Upper lobe of left lung (tissue), 6 donors: ENCODE results near the gene IL4R. TPM values are rescaled to one million over a fixed set of nuclear protein-coding genes. Genes with fewer than 3 reads are reported as not detected.
"Not testable (repeated sequence)": the region's sequence is repeated elsewhere in the genome, so short reads cannot be mapped to it uniquely, and the experiment has no call there.

Experiments used
- ATAC-seq, 2 donors: fragments of 200-7000 bp; cut with Tn5 transposase; one replicate each; pipeline ENCODE4 v1.9.1; 2022; ENCODE audit warnings: mild to moderate bottlenecking in 2 of 2, moderate library complexity in 2 of 2; ENCODE audit not compliant: low FRiP score in 2 of 2
- DNase-seq, 2 donors: peaks; one replicate each; pipeline ENCODE4 v3.0.0-alpha.2; 2019 to 2020
- H3K27ac ChIP-seq, 4 donors: fragments of 200-600 bp; sonication (generic); one replicate each; pipeline ENCODE4 v1.5.1; 2016 to 2019
- H3K27me3 ChIP-seq, 4 donors: fragments of 200-600 bp; sonication (generic); one replicate each; pipeline ENCODE4 v1.5.1; 2017 to 2019
- H3K36me3 ChIP-seq, 4 donors: fragments of 200-600 bp; sonication (generic); one replicate each; pipeline ENCODE4 v1.5.1; 2016 to 2019
- H3K4me1 ChIP-seq, 4 donors: fragments of 200-600 bp; sonication (generic); one replicate each; pipeline ENCODE4 v1.5.1; 2018 to 2019
- H3K4me3 ChIP-seq, 4 donors: fragments of 200-600 bp; sonication (generic); one replicate each; pipeline ENCODE4 v1.5.1; 2017 to 2019; ENCODE audit warnings: mild to moderate bottlenecking in 2 of 4, moderate library complexity in 1 of 4
- H3K9me3 ChIP-seq, 4 donors: fragments of 200-600 bp; sonication (generic); one replicate each; pipeline ENCODE4 v1.5.1; 2018 to 2019
- EP300 ChIP-seq, 4 donors: sonication (generic); formaldehyde crosslinking; IDR thresholded peaks; one replicate each; pipeline ENCODE4 v1.5.1; 2017; ENCODE audit warnings: antibody characterized with exemption in 4 of 4, control low read depth in 2 of 4
- POLR2A ChIP-seq, 4 donors: fragments of 450-650 bp; IDR thresholded peaks; one replicate each; pipeline ENCODE4 v1.5.1; 2016 to 2017; ENCODE audit warnings: antibody characterized with exemption in 4 of 4, mild to moderate bottlenecking in 2 of 4
- POLR2AphosphoS5 ChIP-seq, 2 donors: sonication (generic); formaldehyde crosslinking; IDR thresholded peaks; one replicate each; pipeline ENCODE4 v1.5.1; 2017; ENCODE audit warnings: antibody characterized with exemption in 2 of 2
- WGBS, 2 donors: methylation state at CpG; one replicate each; pipeline ENCODE4 v1.1.5; 2017 to 2018; 5-methylcytosine and 5-hydroxymethylcytosine counted together
- total RNA-seq, 6 donors: library from RNA; depleted of rRNA in 4 of 6; stranded (reverse); fragments of >200 nt in 4 of 6; gene quantifications; one replicate each; pipeline versions ENCODE4 v1.1.0 to v1.2.1, GENCODE V29; 2016 to 2021
- TF ChIP-seq, protein P1 (sequence below), 6 experiments: fragments of 450-650 bp in 4 of 6; fragments of 200-600 bp in 2 of 6; sonication (generic) in 2 of 6; IDR thresholded peaks; one replicate each; pipeline ENCODE4 v1.5.1; 2016 to 2019; ENCODE audit warnings: antibody characterized with exemption in 6 of 6
- donor health status: DM: no; HTN: no; CAD: no; lungs with moderate emphysema.
- donor health status: DM: no; HTN: yes; CAD: no; lungs with severe emphysema.

IL4R gene
- total RNA-seq, 6 donors from 2014 or later: 87.0 to 202 (median 153) TPM

DNA sequence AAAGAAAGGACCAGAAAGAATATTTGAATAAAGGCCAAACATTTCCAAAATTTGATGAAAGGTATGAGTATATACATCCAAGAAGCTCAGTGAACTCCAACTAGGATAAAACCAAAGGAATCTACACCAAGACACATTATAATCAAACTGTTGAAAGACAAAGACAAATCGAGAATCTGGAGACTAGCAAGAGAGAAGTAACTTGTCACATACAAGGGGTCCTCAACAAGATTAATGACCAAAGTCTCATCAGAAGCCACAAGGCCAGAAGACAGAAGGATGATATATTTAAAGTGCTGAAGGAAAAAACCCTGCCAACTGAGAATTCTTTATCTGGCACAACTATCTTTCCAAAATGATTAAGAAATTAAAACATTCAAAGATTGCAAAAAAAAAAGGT, 78.9 kb downstream of the IL4R start:
- Histone ChIP-seq H3K4me1 (no peaks in the 10 kb centered on the region), H3K9me3 (peaks cover 3 to 11% (median 8%) of the 10 kb centered on the region in 4 donors), H3K27ac (no peak overlapping the region), H3K4me3 (no peak overlapping the region), H3K27me3 (no peaks in the 10 kb centered on the region), H3K36me3 (no peaks in the 10 kb centered on the region)
- 69 to 89% methylated on average over 1 of the region's 1 CpG for WGBS, 2 donors
- ATAC-seq: no peak
- DNase-seq: no peak
- TF ChIP-seq EP300 (IDR thresholded peaks at IDR 0.05): no peak
- TF ChIP-seq POLR2AphosphoS5 (IDR thresholded peaks at IDR 0.05): no peak
- TF ChIP-seq, protein P1, sequence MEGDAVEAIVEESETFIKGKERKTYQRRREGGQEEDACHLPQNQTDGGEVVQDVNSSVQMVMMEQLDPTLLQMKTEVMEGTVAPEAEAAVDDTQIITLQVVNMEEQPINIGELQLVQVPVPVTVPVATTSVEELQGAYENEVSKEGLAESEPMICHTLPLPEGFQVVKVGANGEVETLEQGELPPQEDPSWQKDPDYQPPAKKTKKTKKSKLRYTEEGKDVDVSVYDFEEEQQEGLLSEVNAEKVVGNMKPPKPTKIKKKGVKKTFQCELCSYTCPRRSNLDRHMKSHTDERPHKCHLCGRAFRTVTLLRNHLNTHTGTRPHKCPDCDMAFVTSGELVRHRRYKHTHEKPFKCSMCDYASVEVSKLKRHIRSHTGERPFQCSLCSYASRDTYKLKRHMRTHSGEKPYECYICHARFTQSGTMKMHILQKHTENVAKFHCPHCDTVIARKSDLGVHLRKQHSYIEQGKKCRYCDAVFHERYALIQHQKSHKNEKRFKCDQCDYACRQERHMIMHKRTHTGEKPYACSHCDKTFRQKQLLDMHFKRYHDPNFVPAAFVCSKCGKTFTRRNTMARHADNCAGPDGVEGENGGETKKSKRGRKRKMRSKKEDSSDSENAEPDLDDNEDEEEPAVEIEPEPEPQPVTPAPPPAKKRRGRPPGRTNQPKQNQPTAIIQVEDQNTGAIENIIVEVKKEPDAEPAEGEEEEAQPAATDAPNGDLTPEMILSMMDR (IDR thresholded peaks at IDR 0.05): no peak
- TF ChIP-seq POLR2A (IDR thresholded peaks at IDR 0.05): no peak

DNA sequence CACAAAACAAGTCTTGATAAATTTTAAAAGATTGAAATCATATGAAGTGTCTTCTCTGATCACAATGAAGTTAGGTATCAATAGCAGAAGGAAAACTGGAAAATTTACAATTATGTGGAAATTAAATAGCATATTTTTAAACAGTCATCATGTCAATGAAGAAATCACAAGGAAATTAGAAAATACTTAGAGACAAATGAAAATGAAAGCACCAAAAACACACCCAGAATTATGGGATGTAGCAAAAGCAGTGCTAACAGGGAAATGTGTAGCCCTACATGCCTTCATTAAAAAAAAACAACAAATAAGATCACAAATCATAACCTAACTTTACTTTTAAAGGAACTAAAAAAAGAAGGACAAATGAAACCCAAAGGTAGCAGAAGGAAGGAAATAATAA, 80.7 kb downstream of the IL4R start:
- no peak for TF ChIP-seq EP300 (IDR thresholded peaks at IDR 0.05)
- TF ChIP-seq POLR2A (IDR thresholded peaks at IDR 0.05): no peak
- TF ChIP-seq, protein P1 (IDR thresholded peaks at IDR 0.05): no peak
- no peak for TF ChIP-seq POLR2AphosphoS5 (IDR thresholded peaks at IDR 0.05)
- H3K4me1 ChIP-seq: peaks cover 0 to 3% (median 0%) of the 10 kb centered on the region in 4 donors
- DNase-seq: no peak

DNA sequence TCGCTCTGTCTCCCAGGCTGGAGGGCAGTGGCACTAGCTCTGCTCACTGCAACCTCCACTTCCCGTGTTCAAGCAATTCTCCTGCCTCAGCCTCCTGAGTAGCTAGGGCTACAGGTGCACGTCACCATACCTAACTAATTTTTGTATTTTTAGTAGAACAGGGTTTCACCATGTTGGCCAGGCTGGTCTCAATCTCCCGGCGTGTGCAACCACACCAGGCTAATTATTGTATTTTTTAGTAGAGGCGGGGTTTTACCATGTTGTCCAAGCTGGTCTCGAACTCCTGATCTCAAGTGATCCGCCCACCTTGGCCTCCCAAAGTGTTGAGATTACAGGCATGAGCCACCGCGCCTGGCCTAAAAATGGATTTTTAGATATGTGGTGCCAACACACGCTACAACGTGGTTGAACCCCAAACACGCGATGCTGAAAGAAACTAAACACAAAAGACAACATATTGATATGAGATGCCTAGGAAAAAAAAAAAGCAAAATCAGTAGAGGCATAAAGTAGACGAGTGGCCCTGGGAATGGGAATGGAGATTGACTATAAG, 84.6 kb downstream of the IL4R start:
- DNase-seq, H3K4me3 ChIP-seq, H3K27me3 ChIP-seq, H3K9me3 ChIP-seq, H3K27ac ChIP-seq, ATAC-seq, H3K36me3 ChIP-seq: not testable (repeated sequence)
- H3K4me1 ChIP-seq: peaks cover 19 to 26% (median 23%) of the 10 kb centered on the region in 4 donors
- WGBS, 2 donors: 85% methylated on average over 15 of the region's 15 CpGs

More for the DNA sequence above, 80.7 kb downstream of the IL4R start:
- Histone ChIP-seq H3K27me3 (no peaks in the 10 kb centered on the region), H3K36me3 (no peaks in the 10 kb centered on the region), H3K4me3 (no peak overlapping the region), H3K27ac (no peak overlapping the region), H3K9me3 (peaks cover 3 to 11% (median 8%) of the 10 kb centered on the region in 4 donors)
- ATAC-seq: no peak

DNA sequence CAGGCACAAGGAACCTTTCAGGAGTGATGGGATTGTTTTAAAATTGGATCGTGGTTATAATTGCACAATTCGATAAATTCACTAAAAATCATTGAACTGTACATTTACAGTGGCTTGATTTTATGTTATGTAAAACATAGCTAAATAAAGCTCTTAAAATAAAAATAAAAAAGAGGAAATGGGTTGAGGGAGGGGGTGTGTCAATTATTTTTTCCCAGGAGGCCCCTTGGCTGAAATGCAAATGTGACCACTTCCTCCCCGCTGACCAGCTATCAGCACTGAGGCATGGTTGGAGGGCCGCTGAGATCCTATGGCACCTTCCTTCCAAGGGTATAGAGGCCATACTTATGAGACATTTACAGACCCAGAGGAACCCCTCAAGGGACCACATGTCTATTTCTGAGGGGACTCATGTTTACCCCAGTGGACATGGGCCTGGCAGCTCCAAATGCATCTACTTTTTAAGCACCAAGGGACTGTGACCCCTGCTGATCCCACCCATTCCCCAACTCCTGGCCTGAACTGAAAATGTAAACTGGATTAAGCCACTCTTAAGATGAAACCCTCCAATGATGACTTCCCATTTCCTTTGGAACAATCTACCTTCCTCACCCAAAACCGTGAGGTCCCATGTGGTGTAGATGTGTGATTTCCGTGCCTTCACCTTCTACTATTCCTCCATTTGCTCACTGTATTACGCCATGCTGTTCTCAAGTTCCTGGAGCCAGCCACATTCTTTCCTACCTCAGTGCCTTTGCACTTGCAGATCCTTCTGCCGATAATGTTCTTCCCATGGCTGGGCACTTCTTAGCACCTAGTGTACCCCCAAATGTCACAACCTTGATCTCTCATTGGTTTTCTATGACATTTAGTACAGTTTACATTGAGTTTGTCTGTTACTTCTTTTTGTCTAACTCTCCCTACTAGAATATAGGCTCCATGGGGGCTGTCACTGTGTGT, 85.4 kb downstream of the IL4R start:
- DNase-seq: no peak
- 74 to 79% methylated on average over 8 of the region's 8 CpGs for WGBS, 2 donors

DNA sequence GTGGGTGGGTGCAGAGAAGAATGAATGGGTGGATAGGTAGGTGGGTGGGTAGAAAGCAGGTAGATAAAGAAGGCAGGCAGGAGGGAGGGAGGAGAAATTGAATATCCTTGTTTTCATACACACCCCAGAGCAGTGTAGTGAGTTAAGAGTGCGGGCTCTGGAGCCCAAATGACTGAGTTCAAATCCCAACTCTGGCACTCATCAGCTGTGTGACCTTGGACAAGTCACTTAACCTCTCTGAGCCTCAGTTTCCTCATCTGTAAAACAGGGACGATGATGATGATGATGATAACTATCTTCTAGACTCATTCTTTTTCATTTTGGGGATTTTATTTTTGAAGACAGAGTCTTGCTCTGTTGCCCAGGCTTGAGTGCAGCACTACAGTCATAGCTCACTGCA, 86.2 kb downstream of the IL4R start:
- no peaks in the 10 kb centered on the region for H3K27me3 ChIP-seq
- H3K36me3 ChIP-seq: no peaks in the 10 kb centered on the region
- 94% methylated on average over 2 of the region's 2 CpGs for WGBS, 2 donors
- DNase-seq (no peak), ATAC-seq (no peak)
- H3K4me1 ChIP-seq: peaks cover 19 to 39% (median 30%) of the 10 kb centered on the region in 4 donors
- no peak overlapping the region for H3K4me3 ChIP-seq
- no peak for TF ChIP-seq EP300 (IDR thresholded peaks at IDR 0.05)
- peaks cover 0 to under 1% (median 0%) of the 10 kb centered on the region in 4 donors for H3K9me3 ChIP-seq
- H3K27ac ChIP-seq: no peak overlapping the region

More for the DNA sequence above, 85.4 kb downstream of the IL4R start:
- TF ChIP-seq EP300 (IDR thresholded peaks at IDR 0.05) (no peak), POLR2A (IDR thresholded peaks at IDR 0.05) (no peak), POLR2AphosphoS5 (IDR thresholded peaks at IDR 0.05) (no peak)
- TF ChIP-seq, protein P1 (IDR thresholded peaks at IDR 0.05): no peak
- Histone ChIP-seq H3K36me3 (no peaks in the 10 kb centered on the region), H3K27ac (no peak overlapping the region), H3K9me3 (peaks cover 0 to 6% (median 0%) of the 10 kb centered on the region in 4 donors), H3K27me3 (no peaks in the 10 kb centered on the region), H3K4me1 (peaks cover 19 to 31% (median 25%) of the 10 kb centered on the region in 4 donors), H3K4me3 (no peak overlapping the region)
- ATAC-seq: no peak
